NOMO-1 treated with DMSO at 0.1 percent for 48 hours (cell line): ENCODE measurements around the gene XRRA1.

Experiments used
- DNase-seq: peaks from one replicate; lab custom pipeline; 2025; ENCODE audit not compliant: unreplicated experiment; lab: John Stamatoyannopoulos, UW

The XRRA1 gene

GRCh38 chr11:74952752-74953151 is 3.9 kb upstream of the XRRA1 start:
- no peak for DNase-seq

- DNase-seq, result peak; percentile 18
Observed at GRCh38 chr11:74951226-74951625, 2.3 kb upstream of the XRRA1 start.

- no peak for DNase-seq
Observed at GRCh38 chr11:74950374-74950969, 1.6 kb upstream of the XRRA1 start.

- DNase-seq, result no peak
Observed at GRCh38 chr11:74949753-74950137, 854 bp upstream of the XRRA1 start.

GRCh38 chr11:74948546-74948897 is 369 bp downstream of the XRRA1 start:
- DNase-seq, result no peak

- no peak for DNase-seq
Observed at GRCh38 chr11:74942073-74942759, 6.7 kb downstream of the XRRA1 start.

- no peak for DNase-seq
Observed at GRCh38 chr11:74941492-74941891, 7.4 kb downstream of the XRRA1 start.

GRCh38 chr11:74937696-74938475 is 11.0 kb downstream of the XRRA1 start:
- no peak for DNase-seq

- DNase-seq, result no peak
Observed at GRCh38 chr11:74936976-74937375, 11.9 kb downstream of the XRRA1 start.

- DNase-seq, result no peak
Observed at GRCh38 chr11:74936087-74936486, 12.8 kb downstream of the XRRA1 start.

- no peak for DNase-seq
Observed at GRCh38 chr11:74935285-74935684, 13.6 kb downstream of the XRRA1 start.

- no peak for DNase-seq
Observed at GRCh38 chr11:74933765-74934164, 15.1 kb downstream of the XRRA1 start.

GRCh38 chr11:74932797-74933196 is 16.1 kb downstream of the XRRA1 start:
- DNase-seq, result no peak

GRCh38 chr11:74932169-74932568 is 16.7 kb downstream of the XRRA1 start:
- no peak for DNase-seq

- peak; percentile 62 for DNase-seq
Observed at GRCh38 chr11:74929431-74930363, 19.2 kb downstream of the XRRA1 start.

GRCh38 chr11:74927496-74927895 is 21.4 kb downstream of the XRRA1 start:
- DNase-seq, result no peak

GRCh38 chr11:74926304-74927030 is 22.4 kb downstream of the XRRA1 start:
- no peak for DNase-seq

- no peak for DNase-seq
Observed at GRCh38 chr11:74925281-74925680, 23.6 kb downstream of the XRRA1 start.

GRCh38 chr11:74923125-74923524 is 25.8 kb downstream of the XRRA1 start:
- no peak for DNase-seq

- DNase-seq, result no peak
Observed at GRCh38 chr11:74909812-74910211, 39.1 kb downstream of the XRRA1 start.

GRCh38 chr11:74909385-74909784 is 39.5 kb downstream of the XRRA1 start:
- DNase-seq, result no peak
